ENCODE measurements around the gene USP31. TPM values are rescaled to one million over a fixed set of nuclear protein-coding genes. Genes with fewer than 3 reads are reported as not detected.

The USP31 gene
- total RNA-seq, 1 experiment from 2014 or later, result 11.3 TPM

DNA sequence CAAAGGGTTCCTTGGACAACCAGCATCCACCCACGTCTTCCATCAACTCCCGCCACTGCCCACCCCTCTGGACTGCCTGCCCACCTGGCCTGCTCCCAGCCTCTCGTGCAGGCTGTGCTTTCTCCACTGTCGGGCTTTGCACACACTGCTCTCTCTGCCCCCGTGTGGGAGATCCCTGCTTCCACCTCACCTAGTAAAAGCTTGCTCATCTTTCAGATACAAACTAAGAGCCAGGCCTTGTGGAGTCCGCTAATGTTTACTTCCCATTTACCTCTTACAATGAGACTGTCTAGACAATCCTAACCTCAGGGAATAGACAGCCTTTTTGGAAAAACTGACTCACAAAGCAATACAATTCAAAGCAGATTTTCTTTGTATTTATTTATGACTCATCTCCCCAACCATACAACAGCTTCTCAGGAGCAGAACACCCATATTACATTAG, 67.6 kb downstream of the USP31 start:
- H3K9me3 ChIP-seq, result no peaks in the 10 kb centered on the region
- no peaks in the 10 kb centered on the region for H3K36me3 ChIP-seq (ENCODE audit: control insufficient read depth, insufficient read depth, low read length)
- Mint-ChIP-seq H3K27ac (ENCODE audit: unreplicated experiment) (no peak overlapping the region), H3K36me3 (ENCODE audit: insufficient read depth, unreplicated experiment) (peaks cover 25% of the 10 kb centered on the region), H3K27me3 (ENCODE audit: insufficient read depth, unreplicated experiment) (no peaks in the 10 kb centered on the region), H3K4me1 (ENCODE audit: low read depth, unreplicated experiment) (no peaks in the 10 kb centered on the region), H3K4me3 (ENCODE audit: unreplicated experiment) (no peak overlapping the region), H3K9me3 (ENCODE audit: unreplicated experiment) (no peaks in the 10 kb centered on the region)
- no peak overlapping the region for H3K4me3 ChIP-seq (ENCODE audit: low read depth, low read length)
- POLR2A ChIA-PET, result no interaction called here
- BruUV-seq (replicated peaks), result no TSS peak
- CTCF ChIA-PET, result interaction anchor here (0.5 kb wide), 1 partner anchor 44 kb away, joined by 4 read pairs; no protein-coding TSS in a partner anchor
- intact Hi-C loops (cut with micrococcal nuclease; ENCODE audit: unreplicated experiment), result loop anchor here (5.0 kb wide), 1 partner anchor 66 kb away; the partner anchor contains the start of gene USP31
- H3K27me3 ChIP-seq (replicated peaks; ENCODE audit: control insufficient read depth, insufficient read depth, low read length), result no peaks in the 10 kb centered on the region
- DNase-seq, result no peak
- no peaks in the 10 kb centered on the region for H3K4me1 ChIP-seq
- TF ChIP-seq, protein P1, sequence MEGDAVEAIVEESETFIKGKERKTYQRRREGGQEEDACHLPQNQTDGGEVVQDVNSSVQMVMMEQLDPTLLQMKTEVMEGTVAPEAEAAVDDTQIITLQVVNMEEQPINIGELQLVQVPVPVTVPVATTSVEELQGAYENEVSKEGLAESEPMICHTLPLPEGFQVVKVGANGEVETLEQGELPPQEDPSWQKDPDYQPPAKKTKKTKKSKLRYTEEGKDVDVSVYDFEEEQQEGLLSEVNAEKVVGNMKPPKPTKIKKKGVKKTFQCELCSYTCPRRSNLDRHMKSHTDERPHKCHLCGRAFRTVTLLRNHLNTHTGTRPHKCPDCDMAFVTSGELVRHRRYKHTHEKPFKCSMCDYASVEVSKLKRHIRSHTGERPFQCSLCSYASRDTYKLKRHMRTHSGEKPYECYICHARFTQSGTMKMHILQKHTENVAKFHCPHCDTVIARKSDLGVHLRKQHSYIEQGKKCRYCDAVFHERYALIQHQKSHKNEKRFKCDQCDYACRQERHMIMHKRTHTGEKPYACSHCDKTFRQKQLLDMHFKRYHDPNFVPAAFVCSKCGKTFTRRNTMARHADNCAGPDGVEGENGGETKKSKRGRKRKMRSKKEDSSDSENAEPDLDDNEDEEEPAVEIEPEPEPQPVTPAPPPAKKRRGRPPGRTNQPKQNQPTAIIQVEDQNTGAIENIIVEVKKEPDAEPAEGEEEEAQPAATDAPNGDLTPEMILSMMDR (IDR thresholded peaks at IDR 0.05; ENCODE audit: insufficient read depth in 1 of 2, low read depth in 1 of 2, low read length in 1 of 2, severe bottlenecking in 1 of 2, unreplicated experiment in 1 of 2), result no peak

- POLR2A ChIA-PET, result no interaction called here
- H3K9me3 ChIP-seq, result no peaks in the 10 kb centered on the region
These were observed 68.5 kb downstream of the USP31 start for GRCh38 chr16:23080747-23081146.

GRCh38 chr16:23080329-23080728, 68.9 kb downstream of the USP31 start:
- Mint-ChIP-seq H3K4me1 (ENCODE audit: low read depth, unreplicated experiment) (no peaks in the 10 kb centered on the region), H3K27me3 (ENCODE audit: insufficient read depth, unreplicated experiment) (no peaks in the 10 kb centered on the region), H3K36me3 (ENCODE audit: insufficient read depth, unreplicated experiment) (peaks cover 20% of the 10 kb centered on the region), H3K9me3 (ENCODE audit: unreplicated experiment) (no peaks in the 10 kb centered on the region), H3K4me3 (ENCODE audit: unreplicated experiment) (no peak overlapping the region), H3K27ac (ENCODE audit: unreplicated experiment) (no peak overlapping the region)
- ChIA-PET POLR2A (no interaction called here), CTCF (no interaction called here)
- no peaks in the 10 kb centered on the region for H3K4me1 ChIP-seq
- H3K9me3 ChIP-seq, result no peaks in the 10 kb centered on the region
- no peaks in the 10 kb centered on the region for H3K27me3 ChIP-seq (replicated peaks; ENCODE audit: control insufficient read depth, insufficient read depth, low read length)
- no peaks in the 10 kb centered on the region for H3K36me3 ChIP-seq (ENCODE audit: control insufficient read depth, insufficient read depth, low read length)
- TF ChIP-seq, protein P1 (IDR thresholded peaks at IDR 0.05; ENCODE audit: insufficient read depth in 1 of 2, low read depth in 1 of 2, low read length in 1 of 2, severe bottlenecking in 1 of 2, unreplicated experiment in 1 of 2), result no peak
- no peak for DNase-seq
- H3K4me3 ChIP-seq (ENCODE audit: low read depth, low read length), result no peak overlapping the region
- intact Hi-C loops (cut with micrococcal nuclease; ENCODE audit: unreplicated experiment), result loop anchor here (5.0 kb wide), 1 partner anchor 67 kb away; the partner anchor contains the start of gene USP31
- BruUV-seq (replicated peaks), result no TSS peak

More at GRCh38 chr16:23080747-23081146, 68.5 kb downstream of the USP31 start:
- Mint-ChIP-seq H3K4me3 (ENCODE audit: unreplicated experiment) (no peak overlapping the region), H3K27me3 (ENCODE audit: insufficient read depth, unreplicated experiment) (no peaks in the 10 kb centered on the region), H3K9me3 (ENCODE audit: unreplicated experiment) (no peaks in the 10 kb centered on the region), H3K4me1 (ENCODE audit: low read depth, unreplicated experiment) (no peaks in the 10 kb centered on the region), H3K36me3 (ENCODE audit: insufficient read depth, unreplicated experiment) (peaks cover 21% of the 10 kb centered on the region), H3K27ac (ENCODE audit: unreplicated experiment) (no peak overlapping the region)
- Histone ChIP-seq H3K4me3 (ENCODE audit: low read depth, low read length) (no peak overlapping the region), H3K27me3 (replicated peaks; ENCODE audit: control insufficient read depth, insufficient read depth, low read length) (no peaks in the 10 kb centered on the region), H3K36me3 (ENCODE audit: control insufficient read depth, insufficient read depth, low read length) (no peaks in the 10 kb centered on the region), H3K4me1 (no peaks in the 10 kb centered on the region)
- TF ChIP-seq, protein P1 (IDR thresholded peaks at IDR 0.05; ENCODE audit: insufficient read depth in 1 of 2, low read depth in 1 of 2, low read length in 1 of 2, severe bottlenecking in 1 of 2, unreplicated experiment in 1 of 2), result no peak
- no peak for DNase-seq
- CTCF ChIA-PET, result no interaction called here
- intact Hi-C loops (cut with micrococcal nuclease; ENCODE audit: unreplicated experiment), result loop anchor here (5.0 kb wide), 1 partner anchor 67 kb away; the partner anchor contains the start of gene USP31
- BruUV-seq (replicated peaks), result no TSS peak
